HL-60 (cell line): ENCODE results near the gene SRP9.

Source experiments
- DNase-seq, 2 experiments: peaks; one replicate each; pipeline ENCODE4 v3.0.0-alpha.2; 2010 to 2020; ENCODE audit warnings: low read depth in 1 of 2, low spot score in 1 of 2
- H3K27ac ChIP-seq: fragments of 250-450 bp; sonication (Bioruptor Pico); replicated peaks from 2 replicates; pipeline ENCODE4 v1.5.1; 2020; ENCODE audit warnings: mild to moderate bottlenecking, moderate library complexity
- H3K27me3 ChIP-seq: fragments of 250-450 bp; sonication (Bioruptor Pico); 2 replicates; pipeline ENCODE4 v1.5.1; 2021; ENCODE audit warnings: mild to moderate bottlenecking, moderate library complexity; ENCODE audit not compliant: insufficient read depth, poor library complexity, severe bottlenecking
- H3K4me3 ChIP-seq: replicated peaks from 2 replicates; pipeline ENCODE4 v1.5.1; 2011; ENCODE audit warnings: mild to moderate bottlenecking, control low read depth, low read length; ENCODE audit not compliant: insufficient read depth
- CTCF ChIP-seq: IDR thresholded peaks from one replicate; pipeline ENCODE4 v1.5.1; 2011; ENCODE audit warnings: low read length, control low read depth, inconsistent platforms; ENCODE audit not compliant: insufficient read depth
- GABPA ChIP-seq: IDR thresholded peaks from 2 replicates; pipeline ENCODE4 v1.6.1; 2012; ENCODE audit warnings: low read depth
- POLR2AphosphoS5 ChIP-seq: IDR thresholded peaks from 2 replicates; pipeline ENCODE4 v1.6.1; 2012; ENCODE audit warnings: low read depth
- REST ChIP-seq: IDR thresholded peaks from 2 replicates; pipeline ENCODE4 v1.6.1; 2012; ENCODE audit warnings: low read depth; ENCODE audit not compliant: insufficient replicate concordance
- SPI1 ChIP-seq: IDR thresholded peaks from 2 replicates; pipeline ENCODE4 v1.6.1; 2012; ENCODE audit warnings: low read depth, mild to moderate bottlenecking, borderline replicate concordance

Gene SRP9

GRCh38 chr1:225768662-225769426 lies 8.8 kb upstream of the SRP9 start:
- Histone ChIP-seq H3K27ac (no peak overlapping the region), H3K4me3 (no peak overlapping the region), H3K27me3 (no peaks in the 10 kb centered on the region)
- DNase-seq, result no peak
- no peak for TF ChIP-seq POLR2AphosphoS5
- TF ChIP-seq GABPA, result no peak
- TF ChIP-seq CTCF, result no peak
- no peak for TF ChIP-seq SPI1
- no peak for TF ChIP-seq REST

GRCh38 chr1:225769687-225770086 lies 7.9 kb upstream of the SRP9 start:
- no peak for DNase-seq
- Histone ChIP-seq H3K27me3 (no peaks in the 10 kb centered on the region), H3K4me3 (no peak overlapping the region), H3K27ac (no peak overlapping the region)
- TF ChIP-seq REST, result no peak
- no peak for TF ChIP-seq CTCF
- TF ChIP-seq GABPA, result no peak
- TF ChIP-seq SPI1, result no peak
- no peak for TF ChIP-seq POLR2AphosphoS5

- Histone ChIP-seq H3K27me3 (no peaks in the 10 kb centered on the region), H3K27ac (no peak overlapping the region), H3K4me3 (no peak overlapping the region)
- TF ChIP-seq GABPA (no peak), CTCF (no peak), POLR2AphosphoS5 (no peak), SPI1 (no peak), REST (no peak)
- DNase-seq, result no peak
Measured at GRCh38 chr1:225770561-225771248, 6.9 kb upstream of the SRP9 start.
